GM21528 (cell line): ENCODE measurements around the gene ATP6V1G2.
"Not testable (repeated sequence)": the region's sequence is repeated elsewhere in the genome, so short reads cannot be mapped to it uniquely, and the experiment has no call there.

Experiments
- ATAC-seq: cut with Tn5 transposase; IDR thresholded peaks from one replicate; pipeline ENCODE4 v1.9.1; 2021; ENCODE audit warnings: mild to moderate bottlenecking, moderate library complexity; ENCODE audit not compliant: unreplicated experiment, low FRiP score

The ATP6V1G2 gene

DNA sequence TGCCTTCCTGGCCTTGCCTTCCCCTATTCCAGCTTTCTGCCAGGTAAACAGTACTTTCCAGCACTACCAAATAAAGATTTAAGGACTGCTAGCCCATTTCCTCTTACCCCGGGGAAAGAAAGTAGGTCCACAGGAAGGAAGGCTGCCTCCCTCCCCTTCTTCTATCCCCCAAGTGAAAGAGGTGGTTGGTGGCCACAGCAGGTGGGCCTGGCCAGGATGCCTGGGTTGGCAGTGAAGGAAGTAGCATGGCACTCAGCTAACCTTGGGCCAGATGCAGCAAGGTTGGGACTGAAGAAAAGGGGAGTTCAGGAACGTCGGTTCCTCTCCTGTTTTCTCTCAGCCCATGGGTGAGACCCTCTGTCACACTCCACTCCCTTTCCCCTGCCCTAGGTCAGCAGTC, 9.9 kb upstream of the ATP6V1G2 start:
- ATAC-seq: no peak

DNA sequence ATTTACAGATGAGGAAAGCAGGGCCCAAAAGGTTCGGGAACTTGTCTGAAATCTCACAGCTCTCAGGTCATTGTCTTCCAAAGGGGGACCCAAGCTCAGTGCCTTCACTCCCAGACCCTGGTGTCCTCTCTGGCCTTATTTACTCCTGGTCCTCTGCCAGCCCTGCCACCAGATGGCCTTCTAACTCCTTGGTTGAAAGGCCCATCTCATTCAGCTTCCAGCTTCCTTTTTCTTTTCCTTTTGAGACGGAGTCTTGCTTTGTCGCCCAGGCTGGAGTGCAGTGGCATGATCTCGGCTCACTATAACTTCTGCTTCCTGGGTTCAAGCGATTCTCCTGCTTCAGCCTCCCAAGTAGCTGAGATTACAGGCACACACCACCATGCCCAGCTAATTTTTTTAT, 5.0 kb upstream of the ATP6V1G2 start:
- not testable (repeated sequence) for ATAC-seq

DNA sequence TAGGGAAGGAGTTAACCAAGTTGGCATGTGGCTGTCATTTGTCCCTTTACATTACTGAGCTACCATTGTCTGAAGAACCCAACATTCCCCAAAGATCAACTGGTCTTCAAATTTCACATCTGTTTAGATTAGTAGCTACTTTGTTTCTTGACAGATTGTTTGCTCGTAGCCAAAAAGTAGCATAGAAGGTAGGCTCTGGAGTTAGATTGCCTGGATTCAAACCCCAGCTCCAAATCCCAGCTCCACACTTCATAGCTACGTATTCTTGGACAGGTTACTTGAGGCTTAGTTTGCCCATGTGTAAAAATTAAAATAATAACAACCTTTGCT, 2.1 kb upstream of the ATP6V1G2 start:
- ATAC-seq: no peak

GRCh38 chr6:31547727-31548543, 1.5 kb upstream of the ATP6V1G2 start:
- ATAC-seq: no peak

- peak; percentile 49 for ATAC-seq
Measured at GRCh38 chr6:31546958-31547726, 734 bp upstream of the ATP6V1G2 start, which contains the start of gene NFKBIL1. Gene NFKBIL1 (plus strand): TSS chr6:31547608. CDS start chr6:31547695, 87 bp downstream.

DNA sequence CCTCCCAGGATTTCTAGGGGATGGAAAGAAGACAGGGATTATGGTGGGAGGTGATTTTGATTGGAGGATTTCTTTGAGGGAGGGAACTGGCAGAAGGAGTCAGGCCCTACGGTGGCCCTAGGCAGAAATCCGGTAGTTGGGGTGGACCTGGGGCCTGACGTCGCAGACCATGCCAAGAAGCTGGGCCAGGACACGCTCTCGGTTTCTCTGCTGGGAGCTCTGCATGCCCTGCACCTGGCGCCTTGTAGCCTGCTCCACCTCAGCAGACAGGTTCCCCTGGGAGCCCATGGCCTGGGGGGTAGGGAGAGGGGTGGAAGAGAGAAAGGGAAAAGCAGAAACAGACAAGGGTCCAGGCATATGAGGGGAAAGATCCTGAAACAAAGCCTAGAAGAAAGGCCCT, 1.1 kb downstream of the ATP6V1G2 start:
- ATAC-seq: no peak

DNA sequence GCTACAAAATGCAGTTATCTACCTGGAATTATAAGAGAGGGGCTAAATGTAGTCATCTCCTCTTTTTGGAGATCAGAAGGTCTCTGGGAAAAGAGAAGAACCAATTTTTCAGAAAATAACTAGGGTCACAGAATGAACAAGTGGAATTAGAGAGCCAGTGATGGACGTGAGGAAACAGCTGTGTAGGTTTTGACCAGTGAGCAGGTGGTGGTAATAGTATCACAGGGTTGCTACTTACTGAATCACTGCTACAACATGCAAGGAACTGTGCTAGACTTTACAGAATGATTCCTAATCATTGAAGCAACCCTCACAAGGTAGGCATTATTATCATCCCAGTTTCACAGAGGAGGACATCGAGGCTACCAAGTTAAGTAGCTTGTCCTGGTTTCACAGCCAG, 1.7 kb downstream of the ATP6V1G2 start:
- ATAC-seq: no peak

GRCh38 chr6:31543639-31544038, 2.8 kb downstream of the ATP6V1G2 start:
- ATAC-seq: no peak

DNA sequence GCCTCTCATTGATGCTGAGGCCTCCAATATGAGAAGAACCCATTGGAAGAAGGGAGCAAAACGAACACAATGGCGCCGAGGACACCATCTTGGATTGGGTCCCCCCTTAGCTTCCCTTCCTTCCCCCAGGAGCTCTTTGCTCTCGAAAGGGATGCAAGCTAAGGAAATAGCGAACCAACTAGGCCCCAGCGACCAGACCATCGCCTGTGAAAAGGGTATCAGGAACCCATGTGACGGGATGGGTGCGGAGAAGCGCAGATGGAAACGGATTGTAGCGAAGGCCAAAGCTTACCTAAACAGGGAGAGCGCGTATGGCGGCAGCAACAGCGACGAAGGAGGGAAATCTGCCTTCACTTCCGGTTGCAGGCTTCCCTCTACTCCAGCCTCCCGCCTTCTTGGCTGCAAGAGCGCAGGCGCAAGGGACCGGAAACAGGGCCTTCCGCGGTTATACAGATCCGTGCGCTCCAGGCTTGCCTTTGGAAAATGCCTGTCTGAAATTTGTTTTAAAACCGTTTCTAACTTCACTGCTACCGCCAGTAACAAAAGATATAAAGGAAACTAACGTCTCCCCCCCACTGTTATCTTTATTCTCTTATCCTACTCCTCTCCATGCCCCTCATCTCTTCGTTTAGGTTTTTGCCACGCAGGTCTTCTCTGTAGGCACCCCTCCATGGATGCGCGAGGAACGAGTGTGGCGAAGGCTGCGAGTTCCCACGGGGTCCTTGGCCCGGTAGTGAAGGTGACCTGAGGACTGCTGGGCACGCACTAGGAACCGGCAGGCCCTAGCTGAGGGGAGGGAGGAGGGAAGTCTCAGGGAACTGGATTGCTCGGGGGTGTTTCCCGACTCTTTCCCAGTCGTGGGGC, 4.5 kb downstream of the ATP6V1G2 start, which contains the start of gene DDX39B:
DDX39B (minus strand) TSS at position 346 of the 864 bp plus-strand sequence. CDS start 1,471 bp downstream, outside the sequence.
- peak; percentile 61 for ATAC-seq

GRCh38 chr6:31541059-31541657, 5.2 kb downstream of the ATP6V1G2 start:
- peak; percentile 3 for ATAC-seq

GRCh38 chr6:31540640-31541039, 5.8 kb downstream of the ATP6V1G2 start:
- ATAC-seq: no peak

GRCh38 chr6:31538805-31539400, 7.5 kb downstream of the ATP6V1G2 start:
- no peak for ATAC-seq

GRCh38 chr6:31535538-31536324, 10.7 kb downstream of the ATP6V1G2 start:
- no peak for ATAC-seq

GRCh38 chr6:31534521-31535040, 11.8 kb downstream of the ATP6V1G2 start:
- no peak for ATAC-seq

- no peak for ATAC-seq
Measured at GRCh38 chr6:31534011-31534410, 12.4 kb downstream of the ATP6V1G2 start.

DNA sequence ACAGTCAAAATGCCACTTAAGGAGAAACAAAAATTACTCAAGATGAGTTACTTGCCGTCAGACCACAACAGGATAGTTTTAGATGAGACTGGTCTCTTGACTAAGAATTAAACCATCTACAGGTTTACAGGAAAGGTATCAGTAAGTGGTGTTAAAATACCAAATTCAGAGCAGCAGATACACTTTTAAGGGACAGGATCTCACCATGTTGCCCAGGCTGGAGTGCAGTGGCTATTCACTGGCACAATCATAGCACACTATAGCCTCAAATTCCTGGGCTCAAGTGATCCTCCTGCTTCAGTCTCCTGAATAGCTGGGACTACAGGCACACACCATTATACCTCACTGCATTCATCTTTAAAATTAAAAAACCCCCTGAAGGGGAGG, 13.0 kb downstream of the ATP6V1G2 start:
- no peak for ATAC-seq

DNA sequence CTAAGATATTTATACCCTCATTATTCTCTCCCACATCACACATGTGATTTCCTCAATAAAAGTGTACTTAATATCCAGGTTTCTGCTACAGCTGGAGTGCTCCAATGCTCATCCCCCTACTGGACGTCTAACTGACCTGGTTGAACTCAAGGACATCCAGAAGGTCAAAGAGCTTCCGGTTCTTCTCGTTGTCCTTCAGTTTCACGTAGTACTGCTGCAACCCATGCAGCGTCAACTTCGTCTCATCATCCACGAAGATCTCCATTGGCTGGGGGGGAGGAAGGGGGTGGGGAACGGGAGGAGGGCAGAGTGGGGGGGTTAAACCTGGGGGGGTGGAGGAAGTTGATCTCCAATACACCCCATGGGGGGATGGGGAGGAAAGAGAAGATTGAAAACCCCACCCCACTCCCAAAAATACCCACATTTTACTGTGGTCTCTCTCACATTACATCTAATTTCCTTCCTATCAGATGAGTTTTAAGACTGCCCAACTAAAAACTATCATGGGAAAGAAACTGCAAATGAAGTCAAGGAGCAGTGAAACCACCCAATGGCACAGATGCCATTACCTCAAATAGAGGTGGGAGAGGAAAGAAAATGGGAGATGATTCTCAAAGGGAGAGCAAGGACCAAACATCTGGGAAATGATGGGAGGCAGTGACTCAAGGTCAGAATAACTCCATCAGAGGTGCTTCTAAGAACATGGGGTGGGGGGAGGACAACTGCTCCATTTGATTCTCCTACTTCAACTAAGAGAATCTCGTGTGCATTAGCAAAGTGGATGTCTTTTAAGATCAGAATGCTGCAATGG, 13.6 kb downstream of the ATP6V1G2 start:
- no peak for ATAC-seq
